DMS79 treated with DMSO at 0.1 percent for 48 hours (cell line): ENCODE measurements around the gene ORC1.
"Not testable (repeated sequence)": the region's sequence is repeated elsewhere in the genome, so short reads cannot be mapped to it uniquely, and the experiment has no call there.

Experiments used
- DNase-seq: peaks from one replicate; lab custom pipeline; 2025; lab: John Stamatoyannopoulos, UW

Gene ORC1

GRCh38 chr1:52385376-52385775 is 18.8 kb downstream of the ORC1 start:
- no peak for DNase-seq

- not testable (repeated sequence) for DNase-seq
Observed at GRCh38 chr1:52369851-52370250, 34.4 kb downstream of the ORC1 start.

- DNase-seq = peak; percentile 60
Observed at GRCh38 chr1:52368383-52369172, 35.6 kb downstream of the ORC1 start.

GRCh38 chr1:52367272-52367671 is 37.0 kb downstream of the ORC1 start:
- no peak for DNase-seq

GRCh38 chr1:52366517-52366827 is 37.8 kb downstream of the ORC1 start:
- DNase-seq = no peak

- DNase-seq = peak; percentile 94
Observed at GRCh38 chr1:52365746-52366516, 38.3 kb downstream of the ORC1 start, which contains the start of gene CC2D1B. Gene CC2D1B, minus strand, starts transcription at chr1:52366205. Its CDS starts 1,585 bp downstream, at chr1:52364620.

- peak; percentile 63 for DNase-seq
Observed at GRCh38 chr1:52365071-52365745, 39.0 kb downstream of the ORC1 start.

- DNase-seq = no peak
Observed at GRCh38 chr1:52364235-52364839, 39.9 kb downstream of the ORC1 start.

- no peak for DNase-seq
Observed at GRCh38 chr1:52360595-52360968, 43.6 kb downstream of the ORC1 start.

GRCh38 chr1:52359676-52360594 is 44.3 kb downstream of the ORC1 start:
- DNase-seq = no peak

- DNase-seq = no peak
Observed at GRCh38 chr1:52358851-52359497, 45.2 kb downstream of the ORC1 start.

GRCh38 chr1:52357397-52357796 is 46.8 kb downstream of the ORC1 start:
- no peak for DNase-seq

GRCh38 chr1:52356818-52357355 is 47.3 kb downstream of the ORC1 start:
- DNase-seq = no peak

- DNase-seq = no peak
Observed at GRCh38 chr1:52355847-52356505, 48.2 kb downstream of the ORC1 start.

- no peak for DNase-seq
Observed at GRCh38 chr1:52355436-52355835, 48.8 kb downstream of the ORC1 start.

- no peak for DNase-seq
Observed at GRCh38 chr1:52352690-52353089, 51.5 kb downstream of the ORC1 start.

- no peak for DNase-seq
Observed at GRCh38 chr1:52348704-52349300, 55.4 kb downstream of the ORC1 start.

- no peak for DNase-seq
Observed at GRCh38 chr1:52346653-52347052, 57.6 kb downstream of the ORC1 start.

- no peak for DNase-seq
Observed at GRCh38 chr1:52345252-52345651, 59.0 kb downstream of the ORC1 start.

- DNase-seq = no peak
Observed at GRCh38 chr1:52343979-52344378, 60.2 kb downstream of the ORC1 start.
